ENCODE results near the gene ARFRP1. TPM values are rescaled to one million over a fixed set of nuclear protein-coding genes. Genes with fewer than 3 reads are reported as not detected.

The ARFRP1 gene
- total and polyA plus RNA-seq, 4 donors: 29.8 to 56.0 (median 47.4) TPM

DNA sequence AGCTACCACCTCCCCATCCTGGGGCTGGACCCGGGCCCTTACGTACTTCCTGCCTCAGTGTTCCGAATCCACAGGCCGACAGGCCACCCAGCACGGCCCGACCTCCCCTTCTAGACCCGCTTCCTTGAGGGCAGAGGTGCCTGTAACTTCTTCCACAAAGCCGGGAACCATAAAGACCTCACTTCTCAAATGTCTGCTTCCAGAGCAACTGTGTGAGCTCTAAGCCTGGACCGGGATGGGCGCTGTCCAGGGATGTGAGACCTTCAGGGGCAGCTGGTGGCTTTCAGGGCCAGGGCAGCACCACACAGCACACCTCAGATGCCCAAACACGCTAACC lies 41.1 kb upstream of the ARFRP1 start:
- DNase-seq: no peak

DNA sequence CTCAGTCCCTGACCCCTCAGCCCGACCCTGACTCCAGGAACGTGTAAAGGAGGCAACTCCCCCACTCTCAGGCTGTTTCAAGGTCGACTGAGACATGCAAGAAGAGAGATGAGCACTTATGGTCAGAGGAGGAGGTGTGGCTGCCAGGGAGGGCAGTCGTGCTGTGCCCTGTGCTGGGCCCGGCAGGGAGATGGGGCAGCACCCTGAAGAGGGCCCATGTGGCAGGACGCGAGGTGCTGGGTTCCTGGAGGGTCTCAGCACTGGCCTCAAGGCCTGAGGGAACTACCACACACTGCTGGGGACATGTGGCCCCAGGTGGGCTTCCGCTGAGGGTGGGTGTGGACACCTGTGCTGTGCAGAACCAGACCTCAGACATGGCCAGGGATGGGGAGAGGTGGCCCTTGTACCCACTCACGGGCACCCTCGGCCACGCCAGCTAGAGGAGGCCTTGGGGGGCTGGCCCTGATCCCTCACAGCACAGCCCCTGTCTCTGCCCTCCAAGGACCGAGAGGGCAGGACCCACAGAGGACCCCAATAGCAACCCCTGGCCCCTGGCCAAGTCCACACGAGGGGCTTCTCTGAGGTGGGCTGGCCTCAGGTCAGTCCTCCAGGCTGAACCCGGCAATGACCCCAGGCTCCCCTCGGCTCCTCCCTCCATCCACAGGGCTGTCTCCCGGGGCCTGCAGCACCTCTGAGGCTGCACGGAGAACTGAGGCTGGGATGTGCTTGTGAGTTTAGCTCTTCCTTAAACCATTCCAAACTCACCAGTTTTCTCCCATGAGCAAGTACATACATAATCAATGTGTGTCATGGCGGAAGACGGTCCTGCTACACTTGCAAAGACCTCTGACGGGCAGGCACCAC lies 40.5 kb upstream of the ARFRP1 start:
- Histone ChIP-seq H3K9ac (ENCODE audit: insufficient read depth in 1 of 2, low read length in 2 of 2) (no peak overlapping the region), H3K4me3 (no peak overlapping the region), H3K9me3 (ENCODE audit: control insufficient read depth in 4 of 4, insufficient read depth in 3 of 4, low read length in 3 of 4) (no peaks in the 10 kb centered on the region), H3K36me3 (ENCODE audit: control insufficient read depth in 4 of 4, insufficient read depth in 4 of 4, low read length in 4 of 4) (peaks cover 0 to 23% (median 0%) of the 10 kb centered on the region in 4 donors), H3K4me1 (ENCODE audit: control insufficient read depth in 5 of 5, insufficient read depth in 5 of 5, low read length in 5 of 5) (peaks cover 0 to 11% (median 0%) of the 10 kb centered on the region in 5 donors), H3K27me3 (ENCODE audit: control insufficient read depth in 3 of 3, insufficient read depth in 3 of 3, low read length in 2 of 3) (no peaks in the 10 kb centered on the region), H3K27ac (ENCODE audit: low read depth in 1 of 2, low read length in 1 of 2) (no peak overlapping the region)
- TF ChIP-seq CTCF (IDR thresholded peaks at IDR 0.05; ENCODE audit: control extremely low read depth, extremely low read depth): no peak
- DNase-seq (no peak), ATAC-seq (ENCODE audit: insufficient read depth, low FRiP score) (no peak)
- 80 to 85% methylated on average over 20 of the region's 20 CpGs for WGBS, 2 donors

More for the DNA sequence above, 41.1 kb upstream of the ARFRP1 start:
- Histone ChIP-seq H3K27ac (ENCODE audit: low read depth in 1 of 2, low read length in 1 of 2) (no peak overlapping the region), H3K4me3 (no peak overlapping the region), H3K4me1 (ENCODE audit: control insufficient read depth in 5 of 5, insufficient read depth in 5 of 5, low read length in 5 of 5) (peaks cover 0 to 11% (median 0%) of the 10 kb centered on the region in 5 donors), H3K27me3 (ENCODE audit: control insufficient read depth in 3 of 3, insufficient read depth in 3 of 3, low read length in 2 of 3) (no peaks in the 10 kb centered on the region), H3K36me3 (ENCODE audit: control insufficient read depth in 4 of 4, insufficient read depth in 4 of 4, low read length in 4 of 4) (peaks cover 0 to 19% (median 0%) of the 10 kb centered on the region in 4 donors), H3K9me3 (ENCODE audit: control insufficient read depth in 4 of 4, insufficient read depth in 3 of 4, low read length in 3 of 4) (no peaks in the 10 kb centered on the region), H3K9ac (ENCODE audit: insufficient read depth in 1 of 2, low read length in 2 of 2) (no peak overlapping the region)
- 93 to 97% methylated on average over 11 of the region's 11 CpGs for WGBS, 2 donors
- TF ChIP-seq CTCF (IDR thresholded peaks at IDR 0.05; ENCODE audit: control extremely low read depth, extremely low read depth): no peak
- ATAC-seq (ENCODE audit: insufficient read depth, low FRiP score): no peak

DNA sequence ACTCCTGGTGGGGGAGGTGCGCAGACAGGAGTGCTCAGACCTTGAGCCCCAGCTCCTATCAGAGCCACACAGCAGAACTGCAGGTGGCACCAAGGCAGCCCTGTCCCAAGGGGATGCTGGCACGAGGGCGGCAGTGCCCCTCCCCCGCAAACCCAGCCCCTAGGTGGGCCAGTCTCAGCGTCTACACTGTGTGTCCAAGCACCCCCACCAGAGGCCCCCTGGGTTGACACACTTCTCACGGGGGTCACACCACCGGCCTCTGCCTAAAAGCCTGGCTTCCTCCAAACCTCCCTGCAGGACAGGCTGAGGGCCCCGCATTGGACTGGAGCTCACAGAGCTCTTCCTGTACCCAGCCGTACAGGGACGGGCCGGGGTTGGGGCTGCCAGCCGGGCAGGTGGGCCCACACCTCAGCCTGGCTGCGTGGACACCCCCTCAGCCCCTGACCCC lies 39.9 kb upstream of the ARFRP1 start:
- H3K36me3 ChIP-seq (ENCODE audit: control insufficient read depth in 4 of 4, insufficient read depth in 4 of 4, low read length in 4 of 4): peaks cover 0 to 29% (median 0%) of the 10 kb centered on the region in 4 donors
- WGBS, 2 donors: 80 to 95% methylated on average over 12 to 13 of the region's 13 CpGs
- H3K27me3 ChIP-seq (ENCODE audit: control insufficient read depth in 3 of 3, insufficient read depth in 3 of 3, low read length in 2 of 3): no peaks in the 10 kb centered on the region
- no peak overlapping the region for H3K27ac ChIP-seq (ENCODE audit: low read depth in 1 of 2, low read length in 1 of 2)
- H3K4me3 ChIP-seq: no peak overlapping the region
- H3K9ac ChIP-seq (ENCODE audit: insufficient read depth in 1 of 2, low read length in 2 of 2): no peak overlapping the region
- TF ChIP-seq CTCF (IDR thresholded peaks at IDR 0.05; ENCODE audit: control extremely low read depth, extremely low read depth): no peak
- DNase-seq (no peak), ATAC-seq (ENCODE audit: insufficient read depth, low FRiP score) (no peak)
- peaks cover 0 to 11% (median under 1%) of the 10 kb centered on the region in 5 donors for H3K4me1 ChIP-seq (ENCODE audit: control insufficient read depth in 5 of 5, insufficient read depth in 5 of 5, low read length in 5 of 5)
- H3K9me3 ChIP-seq (ENCODE audit: control insufficient read depth in 4 of 4, insufficient read depth in 3 of 4, low read length in 3 of 4): no peaks in the 10 kb centered on the region

Data from lung (tissue), 12 donors.